ENCODE data around the gene AMPH.

DNA sequence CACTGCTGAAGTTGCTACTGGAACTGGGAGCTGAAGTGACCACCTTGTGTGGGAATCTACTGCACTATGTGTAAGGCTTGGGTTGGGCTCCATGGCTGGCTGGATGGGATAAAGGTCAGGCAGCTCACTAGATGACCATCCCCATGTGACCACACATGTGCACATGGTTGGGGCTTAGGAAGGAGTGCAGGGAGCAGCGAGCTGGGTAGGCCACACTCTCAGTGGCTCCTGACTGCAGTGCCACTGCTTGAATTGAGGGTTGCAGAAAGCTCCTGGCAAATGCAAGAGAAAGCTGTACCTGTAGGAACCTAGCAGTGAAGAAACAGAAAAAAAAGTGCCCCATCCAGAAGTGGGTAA lies 47.5 kb upstream of the AMPH start:
- no peak for TF ChIP-seq ZNF384 (IDR thresholded peaks at IDR 0.05)
- TF ChIP-seq NFRKB (IDR thresholded peaks at IDR 0.05): no peak
- TF ChIP-seq ARNT (IDR thresholded peaks at IDR 0.05): no peak
- TF ChIP-seq ELF4 (IDR thresholded peaks at IDR 0.05): no peak

Data from HEK293T (cell line).